ENCODE data around the gene LRRC32. TPM values are rescaled to one million over a fixed set of nuclear protein-coding genes. Genes with fewer than 3 reads are reported as not detected.

Gene LRRC32
- total and polyA plus RNA-seq, 10 of the 15 experiments (the other 5 are each of a cell fraction or from before 2014, with no cell fraction given): 0.56 to 20.8 (median 7.4) TPM

DNA sequence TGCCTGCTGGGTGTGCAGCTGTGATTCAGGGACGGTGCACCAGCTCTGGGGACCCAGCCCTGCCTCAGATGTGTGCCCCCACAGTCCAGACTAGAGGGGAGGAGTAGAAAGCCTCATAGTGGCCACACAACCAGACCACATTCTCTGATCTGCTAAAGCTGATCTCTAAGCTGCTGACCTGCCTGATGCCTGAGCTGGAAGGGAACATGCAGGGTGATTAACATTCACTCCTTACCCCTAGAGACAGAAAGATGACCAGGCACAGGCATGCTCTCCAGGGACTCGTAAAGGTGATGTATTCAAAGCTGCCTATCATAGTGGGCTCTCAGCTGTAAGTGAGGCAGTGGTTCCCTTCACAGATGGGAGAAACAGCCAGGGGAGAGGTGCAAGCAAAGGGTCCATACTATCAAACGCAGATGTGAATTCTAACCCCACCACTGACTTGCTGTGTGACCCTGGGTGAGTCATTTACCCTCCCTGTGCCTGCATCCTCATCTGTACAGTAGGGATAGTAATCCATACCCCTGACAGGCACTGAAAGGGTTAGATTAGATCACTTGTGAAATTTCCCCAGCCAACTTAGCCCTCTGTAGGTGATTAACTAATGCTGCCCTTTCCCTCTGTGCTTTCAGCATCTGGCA is 29.0 kb upstream of the LRRC32 start:
- no peak overlapping the region for H3K4me3 ChIP-seq
- H2AFZ ChIP-seq (ENCODE audit: control insufficient read depth, low read depth, low read length): no peak overlapping the region
- ChIA-PET POLR2A (no interaction called here), CTCF (no interaction called here), SMC1A (ENCODE audit: uncharacterized antibody, unreplicated experiment) (no interaction called here), RAD21 (ENCODE audit: unreplicated experiment) (no interaction called here)
- H3K9me3 ChIP-seq (replicated peaks; ENCODE audit: control insufficient read depth, insufficient read depth, low read length): no peaks in the 10 kb centered on the region
- no peak overlapping the region for H3K27ac ChIP-seq (ENCODE audit: control insufficient read depth, insufficient read depth)
- no peaks in the 10 kb centered on the region for H3K4me1 ChIP-seq (ENCODE audit: control insufficient read depth, insufficient read depth, low read length)
- H3K4me2 ChIP-seq (ENCODE audit: control insufficient read depth, insufficient read depth): no peak overlapping the region
- no peaks in the 10 kb centered on the region for H3K36me3 ChIP-seq (ENCODE audit: control insufficient read depth in 2 of 2, insufficient read depth in 2 of 2, low read length in 1 of 2)
- ATAC-seq (no peak), DNase-seq (ENCODE audit: low read depth, low spot score) (no peak), FAIRE-seq (no peak)
- 25% methylated on average over 3 of the region's 3 CpGs for WGBS (ENCODE audit: insufficient coverage, insufficient replicate concordance, low lambda C conversion rate, missing lambda C conversion rate)
- no peaks in the 10 kb centered on the region for H3K27me3 ChIP-seq (replicated peaks in 1 of 2; ENCODE audit: control insufficient read depth in 2 of 2, insufficient read depth in 2 of 2, low read length in 1 of 2)
- H3K9ac ChIP-seq (ENCODE audit: control insufficient read depth, insufficient read depth, low read length): no peak overlapping the region
- no peaks in the 10 kb centered on the region; the same call in 1 of the 2 replicates for H4K20me1 ChIP-seq (ENCODE audit: control insufficient read depth, insufficient read depth)
- H3K79me2 ChIP-seq (ENCODE audit: control insufficient read depth, insufficient read depth, low read length): no peaks in the 10 kb centered on the region
- in situ Hi-C loops (cut with MboI): no loop called here
- intact Hi-C loops (cut with micrococcal nuclease; ENCODE audit: unreplicated experiment): no loop called here
- BruUV-seq (replicated peaks): no TSS peak
- no peak for TF ChIP-seq CEBPB (IDR thresholded peaks at IDR 0.05; ENCODE audit: borderline replicate concordance in 1 of 2, low read depth in 2 of 2, low read length in 2 of 2)
- TF ChIP-seq, protein P1, sequence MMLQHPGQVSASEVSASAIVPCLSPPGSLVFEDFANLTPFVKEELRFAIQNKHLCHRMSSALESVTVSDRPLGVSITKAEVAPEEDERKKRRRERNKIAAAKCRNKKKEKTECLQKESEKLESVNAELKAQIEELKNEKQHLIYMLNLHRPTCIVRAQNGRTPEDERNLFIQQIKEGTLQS (IDR thresholded peaks at IDR 0.05; ENCODE audit: borderline replicate concordance, extremely low read depth, low read depth, low read length): no peak
- TF ChIP-seq RBBP5 (conservative IDR thresholded peaks at IDR 0.05): no peak
- TF ChIP-seq CBFB (IDR thresholded peaks at IDR 0.05; ENCODE audit: low read depth): no peak
- TF ChIP-seq, protein P2, sequence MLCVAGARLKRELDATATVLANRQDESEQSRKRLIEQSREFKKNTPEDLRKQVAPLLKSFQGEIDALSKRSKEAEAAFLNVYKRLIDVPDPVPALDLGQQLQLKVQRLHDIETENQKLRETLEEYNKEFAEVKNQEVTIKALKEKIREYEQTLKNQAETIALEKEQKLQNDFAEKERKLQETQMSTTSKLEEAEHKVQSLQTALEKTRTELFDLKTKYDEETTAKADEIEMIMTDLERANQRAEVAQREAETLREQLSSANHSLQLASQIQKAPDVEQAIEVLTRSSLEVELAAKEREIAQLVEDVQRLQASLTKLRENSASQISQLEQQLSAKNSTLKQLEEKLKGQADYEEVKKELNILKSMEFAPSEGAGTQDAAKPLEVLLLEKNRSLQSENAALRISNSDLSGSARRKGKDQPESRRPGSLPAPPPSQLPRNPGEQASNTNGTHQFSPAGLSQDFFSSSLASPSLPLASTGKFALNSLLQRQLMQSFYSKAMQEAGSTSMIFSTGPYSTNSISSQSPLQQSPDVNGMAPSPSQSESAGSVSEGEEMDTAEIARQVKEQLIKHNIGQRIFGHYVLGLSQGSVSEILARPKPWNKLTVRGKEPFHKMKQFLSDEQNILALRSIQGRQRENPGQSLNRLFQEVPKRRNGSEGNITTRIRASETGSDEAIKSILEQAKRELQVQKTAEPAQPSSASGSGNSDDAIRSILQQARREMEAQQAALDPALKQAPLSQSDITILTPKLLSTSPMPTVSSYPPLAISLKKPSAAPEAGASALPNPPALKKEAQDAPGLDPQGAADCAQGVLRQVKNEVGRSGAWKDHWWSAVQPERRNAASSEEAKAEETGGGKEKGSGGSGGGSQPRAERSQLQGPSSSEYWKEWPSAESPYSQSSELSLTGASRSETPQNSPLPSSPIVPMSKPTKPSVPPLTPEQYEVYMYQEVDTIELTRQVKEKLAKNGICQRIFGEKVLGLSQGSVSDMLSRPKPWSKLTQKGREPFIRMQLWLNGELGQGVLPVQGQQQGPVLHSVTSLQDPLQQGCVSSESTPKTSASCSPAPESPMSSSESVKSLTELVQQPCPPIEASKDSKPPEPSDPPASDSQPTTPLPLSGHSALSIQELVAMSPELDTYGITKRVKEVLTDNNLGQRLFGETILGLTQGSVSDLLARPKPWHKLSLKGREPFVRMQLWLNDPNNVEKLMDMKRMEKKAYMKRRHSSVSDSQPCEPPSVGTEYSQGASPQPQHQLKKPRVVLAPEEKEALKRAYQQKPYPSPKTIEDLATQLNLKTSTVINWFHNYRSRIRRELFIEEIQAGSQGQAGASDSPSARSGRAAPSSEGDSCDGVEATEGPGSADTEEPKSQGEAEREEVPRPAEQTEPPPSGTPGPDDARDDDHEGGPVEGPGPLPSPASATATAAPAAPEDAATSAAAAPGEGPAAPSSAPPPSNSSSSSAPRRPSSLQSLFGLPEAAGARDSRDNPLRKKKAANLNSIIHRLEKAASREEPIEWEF (IDR thresholded peaks at IDR 0.05; ENCODE audit: insufficient replicate concordance, low read depth, low read length): no peak
- TF ChIP-seq, protein P3, sequence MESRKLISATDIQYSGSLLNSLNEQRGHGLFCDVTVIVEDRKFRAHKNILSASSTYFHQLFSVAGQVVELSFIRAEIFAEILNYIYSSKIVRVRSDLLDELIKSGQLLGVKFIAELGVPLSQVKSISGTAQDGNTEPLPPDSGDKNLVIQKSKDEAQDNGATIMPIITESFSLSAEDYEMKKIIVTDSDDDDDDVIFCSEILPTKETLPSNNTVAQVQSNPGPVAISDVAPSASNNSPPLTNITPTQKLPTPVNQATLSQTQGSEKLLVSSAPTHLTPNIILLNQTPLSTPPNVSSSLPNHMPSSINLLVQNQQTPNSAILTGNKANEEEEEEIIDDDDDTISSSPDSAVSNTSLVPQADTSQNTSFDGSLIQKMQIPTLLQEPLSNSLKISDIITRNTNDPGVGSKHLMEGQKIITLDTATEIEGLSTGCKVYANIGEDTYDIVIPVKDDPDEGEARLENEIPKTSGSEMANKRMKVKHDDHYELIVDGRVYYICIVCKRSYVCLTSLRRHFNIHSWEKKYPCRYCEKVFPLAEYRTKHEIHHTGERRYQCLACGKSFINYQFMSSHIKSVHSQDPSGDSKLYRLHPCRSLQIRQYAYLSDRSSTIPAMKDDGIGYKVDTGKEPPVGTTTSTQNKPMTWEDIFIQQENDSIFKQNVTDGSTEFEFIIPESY (IDR thresholded peaks at IDR 0.05): no peak
- no peak for TF ChIP-seq KLF5 (IDR thresholded peaks at IDR 0.05; ENCODE audit: partially characterized antibody)
- TF ChIP-seq, protein P4, sequence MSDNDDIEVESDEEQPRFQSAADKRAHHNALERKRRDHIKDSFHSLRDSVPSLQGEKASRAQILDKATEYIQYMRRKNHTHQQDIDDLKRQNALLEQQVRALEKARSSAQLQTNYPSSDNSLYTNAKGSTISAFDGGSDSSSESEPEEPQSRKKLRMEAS (IDR thresholded peaks at IDR 0.05; ENCODE audit: low read depth, low read length): no peak
- TF ChIP-seq RELA (IDR thresholded peaks at IDR 0.05; ENCODE audit: borderline replicate concordance, partially characterized antibody): no peak
- no peak for TF ChIP-seq CBX3 (IDR thresholded peaks at IDR 0.05; ENCODE audit: borderline replicate concordance, low read depth)
- TF ChIP-seq FOXM1 (IDR thresholded peaks at IDR 0.05; ENCODE audit: low read depth, low read length): no peak
- TF ChIP-seq IKZF2 (IDR thresholded peaks at IDR 0.05): no peak
- no peak for TF ChIP-seq SREBF1 (IDR thresholded peaks at IDR 0.05; ENCODE audit: low read length)
- no peak for TF ChIP-seq STAT3 (IDR thresholded peaks at IDR 0.05; ENCODE audit: low read depth, low read length)
- no peak for TF ChIP-seq POLR2AphosphoS2 (IDR thresholded peaks at IDR 0.05; ENCODE audit: low read depth, low read length)
- no peak for TF ChIP-seq POLR2A (IDR thresholded peaks at IDR 0.05; ENCODE audit: low read depth, low read length)
- no peak for TF ChIP-seq TCF7 (IDR thresholded peaks at IDR 0.05; ENCODE audit: borderline replicate concordance)
